A204.1 (cell line): ENCODE data around the gene OSTF1.

Source experiments
- FAIRE-seq: peaks from 2 replicates; lab custom pipeline; 2012; peaks lifted over from hg19 to GRCh38; lab: Jason Lieb, UNC

OSTF1 gene

GRCh38 chr9:75167281-75167680 is 79.0 kb downstream of the OSTF1 start:
- FAIRE-seq: no peak

- FAIRE-seq: no peak
Observed at GRCh38 chr9:75168270-75169178, 80.2 kb downstream of the OSTF1 start.

DNA sequence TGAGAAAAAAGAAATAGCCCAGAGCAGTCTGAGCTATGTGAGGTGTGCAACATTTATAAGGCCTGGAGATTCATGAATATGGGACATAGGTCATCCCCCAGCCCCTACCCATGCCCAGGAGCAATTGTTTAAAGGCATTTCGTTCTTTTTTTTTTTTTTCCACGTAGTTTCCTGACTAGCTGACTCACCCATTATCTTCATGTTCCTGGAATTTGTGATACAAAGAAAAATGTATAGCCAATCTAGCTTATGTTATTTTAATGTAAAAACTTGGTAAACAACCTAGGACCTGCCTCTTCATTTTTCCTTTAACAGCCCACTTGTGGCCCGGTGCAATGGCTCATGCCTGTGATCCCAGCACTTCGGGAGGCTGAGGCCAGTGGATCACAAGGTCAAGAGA is 81.3 kb downstream of the OSTF1 start:
- no peak for FAIRE-seq

DNA sequence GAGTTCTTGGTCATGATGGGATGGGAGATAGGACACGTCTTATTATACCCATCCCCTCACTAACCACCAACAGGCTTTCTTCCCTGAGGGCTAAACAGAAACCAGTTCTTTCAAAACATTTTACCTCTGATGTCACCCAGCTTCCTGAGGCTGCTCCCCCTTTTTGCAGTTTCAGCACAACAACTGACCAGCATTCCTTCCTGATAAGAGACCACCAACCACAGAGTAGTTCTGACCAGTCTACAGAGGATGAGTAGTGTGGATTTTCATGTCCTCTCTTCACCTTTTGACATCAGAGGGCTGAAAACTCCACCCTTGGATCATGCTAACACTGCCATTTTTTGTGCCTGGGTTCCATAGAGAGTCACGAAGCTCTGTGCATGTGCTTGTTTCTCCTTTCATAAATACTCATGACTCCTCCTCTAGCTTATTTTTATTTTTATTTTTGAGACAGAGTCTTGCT is 82.6 kb downstream of the OSTF1 start:
- FAIRE-seq: no peak

- FAIRE-seq: no peak
Observed at GRCh38 chr9:75175395-75175794, 87.1 kb downstream of the OSTF1 start.

DNA sequence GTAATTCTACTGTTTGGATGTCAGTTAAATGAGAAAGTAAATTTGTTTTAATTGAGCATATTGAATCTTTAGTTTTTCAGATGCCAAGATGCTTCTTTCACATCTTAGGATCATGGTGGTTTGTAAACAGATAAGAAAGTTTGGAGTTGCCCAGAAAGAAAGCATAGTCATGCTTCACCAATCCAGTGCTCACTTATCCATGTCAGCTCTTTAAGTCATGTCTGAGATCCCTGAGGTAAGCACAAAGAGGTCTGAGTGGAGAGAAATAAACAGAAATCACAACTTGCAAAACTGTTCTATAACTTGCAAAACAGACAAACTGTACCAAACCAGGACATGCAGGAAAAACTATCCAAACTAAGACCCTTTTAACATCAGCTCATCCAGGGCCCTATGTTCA is 87.7 kb downstream of the OSTF1 start:
- FAIRE-seq: no peak

GRCh38 chr9:75181750-75182149 is 93.4 kb downstream of the OSTF1 start:
- FAIRE-seq: no peak

GRCh38 chr9:75183306-75183705 is 95.0 kb downstream of the OSTF1 start:
- no peak for FAIRE-seq

- no peak for FAIRE-seq
Observed at GRCh38 chr9:75184471-75184870, 96.2 kb downstream of the OSTF1 start.

DNA sequence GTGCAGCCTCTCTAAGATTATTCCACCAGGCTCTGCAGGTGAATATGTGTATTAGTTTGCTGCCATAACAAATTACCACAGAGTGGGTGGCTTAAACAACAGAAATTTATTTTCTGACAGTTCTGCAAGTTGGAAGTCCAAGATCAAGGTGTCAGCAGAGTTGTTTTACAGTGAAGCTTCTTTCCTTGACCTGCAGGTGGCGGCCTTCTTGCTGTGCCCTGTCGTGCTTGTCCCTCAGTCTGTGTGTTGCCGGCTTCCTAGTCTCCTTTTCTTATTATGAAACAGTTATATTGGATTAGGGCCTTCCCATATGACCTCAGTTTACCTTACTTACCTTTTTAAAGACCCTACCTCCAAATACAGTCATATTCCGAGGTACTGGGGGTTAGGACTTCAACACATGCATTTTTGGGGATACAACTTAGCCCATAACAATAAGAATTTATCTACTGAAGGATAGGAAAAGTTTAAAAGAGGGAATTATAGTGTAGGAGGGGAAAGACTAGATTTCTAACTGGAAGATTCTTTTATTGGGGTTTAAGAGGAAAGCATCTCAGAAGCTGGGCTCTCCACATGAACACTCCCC is 97.4 kb downstream of the OSTF1 start:
- FAIRE-seq: no peak

DNA sequence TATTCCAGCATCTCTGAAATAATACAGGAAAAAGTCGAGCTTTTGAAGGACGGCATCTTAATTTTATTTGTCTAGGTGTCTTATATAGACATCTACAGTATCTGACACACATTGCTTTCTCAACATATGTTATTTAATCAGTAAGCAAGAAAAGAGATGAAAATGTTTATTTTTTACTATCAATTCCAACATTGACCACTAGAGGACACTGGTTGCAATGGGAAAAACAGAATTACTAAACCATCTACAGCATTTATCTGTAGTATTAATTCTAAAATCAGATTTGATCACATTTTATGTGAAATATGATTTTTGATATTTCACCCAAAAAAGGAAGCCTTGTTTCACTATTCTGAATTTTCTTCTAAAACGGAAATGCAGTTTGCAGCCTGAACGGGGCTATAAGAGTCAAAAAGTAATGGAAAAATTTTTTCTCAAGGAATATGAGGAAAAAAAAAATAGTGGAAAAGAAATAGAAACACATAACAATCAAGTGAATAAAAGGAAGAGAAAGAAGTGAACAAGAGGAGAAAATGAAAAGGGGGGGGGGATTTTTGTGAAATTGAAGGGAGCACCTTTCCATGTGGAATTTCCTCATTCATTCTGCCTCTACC is 98.6 kb downstream of the OSTF1 start:
- FAIRE-seq: peak; percentile 95

DNA sequence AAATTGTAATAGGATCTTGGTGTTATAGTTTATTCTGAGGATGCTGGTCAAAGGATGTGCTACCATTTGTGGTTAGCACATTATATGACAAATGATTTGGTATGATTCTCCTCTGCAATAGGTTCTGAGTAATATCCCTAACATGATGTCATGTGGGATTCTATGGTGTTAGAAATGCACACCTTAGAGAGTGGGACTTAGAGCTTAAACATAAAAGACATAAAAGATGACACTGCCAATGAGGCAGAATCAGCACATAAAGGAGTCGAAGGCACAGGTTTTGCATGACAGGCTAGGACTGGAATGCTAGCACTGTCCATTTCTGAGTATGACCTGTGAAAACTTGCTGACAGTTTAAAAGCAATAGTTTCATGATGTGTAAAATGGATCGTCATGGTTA is 100.4 kb downstream of the OSTF1 start:
- FAIRE-seq: no peak

DNA sequence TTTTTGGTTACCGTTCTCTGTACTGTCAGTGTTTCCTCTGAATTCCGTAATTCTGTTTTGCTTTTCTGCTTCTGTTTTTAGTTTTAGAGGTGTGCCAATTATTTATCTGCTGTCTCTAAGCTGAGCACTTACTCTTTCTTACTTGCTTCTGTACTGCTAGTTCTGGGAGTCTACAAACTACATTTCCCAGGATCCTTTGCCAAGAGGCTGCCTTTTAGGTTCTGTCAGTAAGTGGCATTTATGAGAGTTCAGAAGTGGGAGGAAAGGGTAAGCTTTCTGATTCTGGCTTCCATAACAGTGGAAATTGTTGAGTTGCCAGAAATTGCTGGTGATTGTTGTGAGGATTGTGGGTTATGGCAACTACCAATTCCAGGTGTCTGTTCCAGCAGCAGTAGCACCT is 102.4 kb downstream of the OSTF1 start:
- no peak for FAIRE-seq
